Activated T-cell treated with anti-CD3 and anti-CD28 coated beads for 24 hours (primary cell): ENCODE results near the gene PSMA2.

ENCODE experiments used
- DNase-seq: peaks from one replicate; pipeline ENCODE4 v3.0.0-alpha.2; 2020; ENCODE audit warnings: low read depth

PSMA2 gene

DNA sequence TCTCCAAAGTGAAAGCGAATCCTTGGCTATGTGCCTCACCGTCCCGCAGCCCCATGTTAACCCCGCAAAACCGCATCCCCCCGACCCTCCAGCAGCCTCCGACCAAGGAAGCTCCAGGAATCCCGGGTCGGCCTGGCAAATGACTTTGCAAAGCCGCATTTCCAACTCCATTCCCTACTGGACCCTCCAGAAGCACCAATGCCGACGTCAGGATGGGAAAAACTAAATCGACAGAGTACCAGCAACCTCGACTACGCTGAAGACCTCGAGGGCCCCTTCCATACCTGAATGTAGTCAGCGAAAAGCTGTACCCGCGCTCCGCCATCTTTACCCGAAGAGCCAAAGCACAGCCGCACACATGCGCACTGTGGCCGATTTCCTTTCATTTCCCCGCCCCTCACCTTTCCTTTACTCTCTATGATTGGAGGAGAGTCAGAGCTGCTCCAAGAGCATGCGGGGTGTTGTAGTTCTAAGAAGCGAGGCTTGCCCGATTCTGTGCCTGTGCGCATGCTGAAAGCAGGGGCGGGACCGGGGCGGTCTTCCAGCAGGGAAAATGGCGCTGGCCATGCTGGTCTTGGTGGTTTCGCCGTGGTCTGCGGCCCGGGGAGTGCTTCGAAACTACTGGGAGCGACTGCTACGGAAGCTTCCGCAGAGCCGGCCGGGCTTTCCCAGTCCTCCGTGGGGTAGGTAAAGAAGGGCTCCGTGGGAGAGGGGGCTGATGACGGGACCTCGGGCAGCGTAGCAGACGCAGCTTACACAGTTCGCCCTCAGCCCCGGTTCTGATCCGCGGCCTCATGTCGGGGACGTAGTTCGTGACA lies at the start of gene PSMA2, which contains the start of gene MRPL32:
Gene PSMA2, minus strand, starts transcription at position 341 of the 818 bp plus-strand sequence. Its CDS starts 16 bp downstream, at position 325.
Gene MRPL32, plus strand, starts transcription at position 543 of the 818 bp plus-strand sequence. Its CDS starts 11 bp downstream, at position 554.
- peak; percentile 93 for DNase-seq

GRCh38 chr7:42981601-42982000 lies 49.6 kb upstream of the PSMA2 start:
- no peak for DNase-seq

- no peak for DNase-seq
These were observed 48.5 kb upstream of the PSMA2 start for GRCh38 chr7:42980514-42980913.

- DNase-seq: no peak
These were observed 48.1 kb upstream of the PSMA2 start for GRCh38 chr7:42980084-42980483.

GRCh38 chr7:42978496-42978895 lies 46.5 kb upstream of the PSMA2 start:
- DNase-seq: no peak

GRCh38 chr7:42976371-42976770 lies 44.4 kb upstream of the PSMA2 start:
- DNase-seq: no peak

- DNase-seq: no peak
These were observed 40.9 kb upstream of the PSMA2 start for GRCh38 chr7:42972699-42973500.

DNA sequence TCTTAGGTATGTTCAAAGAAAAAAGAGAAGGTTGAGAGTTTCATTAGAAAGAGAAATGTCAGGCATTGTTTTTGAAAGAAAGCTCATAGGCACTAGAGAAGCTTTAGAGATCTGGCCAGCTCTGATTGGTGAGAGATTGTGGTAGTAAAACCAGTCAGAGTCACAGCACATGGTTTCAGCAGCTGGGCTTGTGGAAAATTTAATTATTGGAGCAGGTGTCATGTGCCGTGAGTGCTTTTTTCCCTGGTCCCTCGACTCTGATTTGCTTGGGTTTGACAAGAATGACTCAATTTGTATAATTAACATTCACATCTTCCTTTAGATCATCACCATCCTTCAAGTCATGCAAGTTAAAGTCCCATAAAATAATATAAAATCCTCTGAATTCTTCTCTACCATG lies 35.4 kb upstream of the PSMA2 start:
- DNase-seq: no peak

GRCh38 chr7:42964849-42965805 lies 33.2 kb upstream of the PSMA2 start:
- DNase-seq: no peak

DNA sequence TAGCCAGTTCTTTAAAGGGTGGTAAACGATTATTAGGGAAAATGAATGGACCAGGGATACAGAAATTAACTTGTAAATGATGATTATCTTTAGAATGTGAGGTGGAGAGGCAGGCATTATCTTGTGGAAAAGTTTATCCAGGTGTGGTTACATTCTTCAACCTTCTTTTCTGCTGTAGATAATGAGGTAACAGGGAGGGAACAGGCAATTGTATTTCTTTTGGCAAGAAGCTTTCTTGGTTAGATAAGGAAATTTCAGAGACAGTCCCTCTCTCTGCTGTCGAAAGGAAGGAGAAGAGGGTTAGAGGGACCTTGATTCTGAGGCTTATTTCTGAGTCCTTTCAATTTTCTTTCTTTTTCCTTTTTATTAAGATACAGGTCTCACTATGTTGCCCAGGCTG lies 32.3 kb upstream of the PSMA2 start:
- no peak for DNase-seq

DNA sequence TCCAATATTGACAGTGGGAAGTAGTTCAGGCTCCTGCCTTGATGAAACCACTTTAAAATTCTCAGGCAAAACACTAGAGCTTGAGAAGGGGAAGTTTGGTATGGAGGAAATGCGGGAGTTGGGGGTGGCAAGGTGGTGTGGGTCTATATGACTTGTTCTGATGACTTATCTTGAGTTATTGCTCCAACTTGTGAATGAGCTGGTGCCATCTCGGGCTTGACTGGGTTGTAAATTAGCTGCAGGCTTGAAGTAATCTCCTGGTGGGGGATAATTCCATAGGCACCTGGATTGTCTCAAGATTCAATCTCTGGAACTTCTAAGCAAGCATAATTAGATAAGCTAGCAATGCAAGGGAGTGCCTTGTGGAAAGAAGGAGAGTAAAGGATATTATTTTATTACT lies 29.2 kb upstream of the PSMA2 start:
- no peak for DNase-seq

- no peak for DNase-seq
These were observed 28.8 kb upstream of the PSMA2 start for GRCh38 chr7:42960762-42961161.

DNA sequence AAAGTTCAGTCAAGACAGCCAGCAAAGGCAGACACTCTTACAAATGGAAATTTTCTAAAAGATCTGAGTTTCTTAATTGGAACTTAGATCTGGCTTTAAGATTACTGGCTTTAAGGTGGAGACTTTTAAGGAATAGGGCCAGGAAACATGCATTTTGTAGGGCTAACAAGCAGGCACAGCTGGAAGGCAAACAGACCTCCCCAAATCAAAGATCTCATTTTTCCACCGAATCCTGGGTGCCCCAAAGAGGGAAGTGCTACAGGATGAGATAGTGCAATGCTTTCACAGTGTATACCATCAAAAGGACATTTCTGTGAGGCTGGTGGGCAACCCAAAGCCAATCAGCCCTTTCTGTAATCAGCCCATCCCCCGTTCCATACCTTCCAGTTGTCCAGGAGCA lies 27.6 kb upstream of the PSMA2 start:
- no peak for DNase-seq

GRCh38 chr7:42956062-42956461 lies 24.1 kb upstream of the PSMA2 start:
- DNase-seq: no peak

DNA sequence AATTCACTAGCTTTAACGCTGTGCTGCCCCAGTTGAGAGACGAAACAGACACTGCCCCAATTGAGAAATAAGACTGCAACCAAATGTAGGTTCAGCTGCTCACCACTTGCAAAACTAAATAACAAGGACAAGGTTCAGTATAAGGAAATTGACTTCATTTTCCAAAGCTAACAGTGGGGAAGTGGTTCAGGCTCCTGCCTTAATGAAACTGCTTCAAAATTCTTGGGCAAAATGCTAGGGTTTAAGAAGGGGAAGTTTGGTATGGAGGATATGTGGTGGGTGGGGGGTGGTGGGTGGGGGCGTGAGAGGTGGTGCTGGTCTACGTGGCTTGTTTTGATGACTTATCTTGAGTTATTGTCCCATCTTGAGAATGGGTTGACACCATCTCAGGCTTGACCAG lies 22.0 kb upstream of the PSMA2 start:
- no peak for DNase-seq

- no peak for DNase-seq
These were observed 20.4 kb upstream of the PSMA2 start for GRCh38 chr7:42952328-42952727.

DNA sequence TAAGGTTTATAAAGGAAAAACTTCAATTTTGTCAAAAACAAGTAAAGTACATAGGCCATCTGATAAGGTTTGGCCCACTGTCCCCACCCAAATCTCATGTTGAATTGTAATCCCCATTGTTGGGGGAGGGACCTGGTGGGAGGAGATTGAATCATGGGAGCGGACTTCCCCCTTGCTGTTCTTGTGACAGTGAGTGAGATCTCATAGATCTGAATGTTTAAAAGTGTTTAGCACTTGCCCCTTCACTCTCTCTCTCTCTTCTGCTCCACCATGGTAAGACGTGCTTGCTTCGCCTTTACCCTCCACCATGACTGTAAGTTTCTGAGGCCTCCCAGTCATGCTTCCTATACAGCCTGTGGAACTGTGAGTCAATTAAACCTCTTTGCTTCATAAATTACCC lies 18.4 kb upstream of the PSMA2 start:
- DNase-seq: no peak

- no peak for DNase-seq
These were observed 15.5 kb upstream of the PSMA2 start for GRCh38 chr7:42947521-42947920.

- DNase-seq: no peak
These were observed 14.6 kb upstream of the PSMA2 start for GRCh38 chr7:42946627-42946950.

DNA sequence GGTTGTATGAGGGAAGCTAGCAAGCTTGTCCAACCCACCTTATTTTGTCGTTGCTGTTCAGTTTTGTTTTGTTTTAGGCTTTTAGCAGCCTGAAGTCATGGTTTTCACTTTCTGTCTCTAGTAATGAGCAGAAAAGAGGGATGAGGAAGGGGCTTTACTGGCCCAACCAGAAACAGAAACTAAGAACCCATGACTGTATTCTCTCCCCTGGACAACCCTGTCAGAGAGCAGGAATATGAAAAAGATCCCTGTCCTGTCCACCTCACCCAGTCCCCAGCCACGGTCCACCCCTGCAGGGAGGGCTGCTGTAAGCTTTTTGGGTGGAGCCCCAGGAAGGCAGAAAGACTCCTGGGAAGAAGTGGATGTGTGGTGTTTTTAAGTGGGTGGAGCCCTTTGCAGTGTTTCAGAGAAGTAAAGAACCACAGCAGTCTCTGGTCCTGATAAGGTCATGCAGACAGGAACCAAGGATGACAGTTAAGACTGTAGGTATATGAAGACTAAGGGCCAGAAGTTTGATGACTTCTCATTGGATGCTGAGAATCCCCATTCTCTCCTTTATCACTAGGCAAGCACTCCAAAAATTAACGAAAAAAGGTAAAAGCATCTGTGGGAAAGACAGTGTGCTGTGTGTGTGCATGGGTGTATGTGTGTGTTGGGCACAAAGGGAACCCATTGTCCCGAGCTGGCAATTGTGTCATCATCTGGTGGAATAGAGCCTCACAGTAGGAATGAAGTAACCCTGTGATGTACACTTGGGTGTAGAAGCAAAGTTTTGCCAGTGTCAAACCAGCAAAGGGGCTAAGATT lies 14.1 kb upstream of the PSMA2 start:
- no peak for DNase-seq
